Lower leg skin (tissue), 4 donors: ENCODE measurements around the gene MTERF4. TPM values are rescaled to one million over a fixed set of nuclear protein-coding genes. Genes with fewer than 3 reads are reported as not detected.

Source experiments
- DNase-seq, 2 donors: peaks; one replicate each; pipeline ENCODE4 v3.0.0-alpha.2; 2019; ENCODE audit warnings: low spot score in 2 of 2
- H3K4me3 ChIP-seq: fragments of 200-600 bp; sonication (generic); 2 replicates; pipeline ENCODE4 v1.5.1; 2017; ENCODE audit warnings: mild to moderate bottlenecking, low read depth; ENCODE audit not compliant: poor library complexity, severe bottlenecking
- POLR2A ChIP-seq, 2 donors: fragments of 450-650 bp; IDR thresholded peaks; one replicate each; pipeline ENCODE4 v1.6.1; 2016 to 2017; ENCODE audit warnings: antibody characterized with exemption in 2 of 2, mild to moderate bottlenecking in 1 of 2, moderate library complexity in 1 of 2
- WGBS, 2 donors: methylation state at CpG; one replicate each; pipeline ENCODE4 v1.1.5; 2018; 5-methylcytosine and 5-hydroxymethylcytosine counted together
- intact Hi-C: fragments of 100-400 bp; cut with DNase I; formaldehyde crosslinking; loops from one replicate; pipeline ENCODE4 v1.15.0; 2023; ENCODE audit warnings: low total_unique reads
- total RNA-seq, 4 donors: library from RNA; depleted of rRNA; stranded (reverse); fragments of >200 nt; gene quantifications; one replicate each; pipeline ENCODE4 v1.1.0, GENCODE V29; 2016
- TF ChIP-seq, protein P1 (sequence below), 3 donors: fragments of 450-650 bp; IDR thresholded peaks; one replicate each; pipeline ENCODE4 v1.5.1; 2016; ENCODE audit warnings: antibody characterized with exemption in 3 of 3, mild to moderate bottlenecking in 3 of 3, moderate library complexity in 2 of 3

The MTERF4 gene
- total RNA-seq, 4 donors from 2014 or later: 26.4 to 58.2 (median 44.7) TPM

DNA sequence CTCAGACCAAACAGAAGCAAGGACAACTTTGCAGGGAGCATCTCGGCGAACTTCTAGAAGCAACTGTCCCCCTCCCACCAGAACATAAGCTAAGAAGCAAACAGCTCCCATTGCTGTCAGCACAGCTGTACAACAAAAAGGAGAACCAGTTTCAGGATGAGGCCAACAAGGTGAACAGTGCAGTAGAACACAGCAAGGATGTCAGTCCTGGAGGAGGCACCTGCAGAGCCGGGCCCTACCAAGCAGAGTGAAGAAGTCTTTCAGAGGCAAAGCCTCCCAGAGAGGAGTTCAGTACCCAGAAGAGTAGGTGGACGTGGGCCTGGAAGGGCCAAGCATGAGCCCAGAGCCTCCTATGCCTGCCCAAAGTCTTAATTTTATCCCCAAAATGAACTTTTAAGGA is 46.2 kb upstream of the MTERF4 start:
- TF ChIP-seq, protein P1, sequence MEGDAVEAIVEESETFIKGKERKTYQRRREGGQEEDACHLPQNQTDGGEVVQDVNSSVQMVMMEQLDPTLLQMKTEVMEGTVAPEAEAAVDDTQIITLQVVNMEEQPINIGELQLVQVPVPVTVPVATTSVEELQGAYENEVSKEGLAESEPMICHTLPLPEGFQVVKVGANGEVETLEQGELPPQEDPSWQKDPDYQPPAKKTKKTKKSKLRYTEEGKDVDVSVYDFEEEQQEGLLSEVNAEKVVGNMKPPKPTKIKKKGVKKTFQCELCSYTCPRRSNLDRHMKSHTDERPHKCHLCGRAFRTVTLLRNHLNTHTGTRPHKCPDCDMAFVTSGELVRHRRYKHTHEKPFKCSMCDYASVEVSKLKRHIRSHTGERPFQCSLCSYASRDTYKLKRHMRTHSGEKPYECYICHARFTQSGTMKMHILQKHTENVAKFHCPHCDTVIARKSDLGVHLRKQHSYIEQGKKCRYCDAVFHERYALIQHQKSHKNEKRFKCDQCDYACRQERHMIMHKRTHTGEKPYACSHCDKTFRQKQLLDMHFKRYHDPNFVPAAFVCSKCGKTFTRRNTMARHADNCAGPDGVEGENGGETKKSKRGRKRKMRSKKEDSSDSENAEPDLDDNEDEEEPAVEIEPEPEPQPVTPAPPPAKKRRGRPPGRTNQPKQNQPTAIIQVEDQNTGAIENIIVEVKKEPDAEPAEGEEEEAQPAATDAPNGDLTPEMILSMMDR (IDR thresholded peaks at IDR 0.05): no peak
- TF ChIP-seq POLR2A (IDR thresholded peaks at IDR 0.05): no peak
- no peak overlapping the region for H3K4me3 ChIP-seq
- intact Hi-C loops: no loop called here
- WGBS, 2 donors: 90 to 94% methylated on average over 4 of the region's 4 CpGs
- no peak for DNase-seq

DNA sequence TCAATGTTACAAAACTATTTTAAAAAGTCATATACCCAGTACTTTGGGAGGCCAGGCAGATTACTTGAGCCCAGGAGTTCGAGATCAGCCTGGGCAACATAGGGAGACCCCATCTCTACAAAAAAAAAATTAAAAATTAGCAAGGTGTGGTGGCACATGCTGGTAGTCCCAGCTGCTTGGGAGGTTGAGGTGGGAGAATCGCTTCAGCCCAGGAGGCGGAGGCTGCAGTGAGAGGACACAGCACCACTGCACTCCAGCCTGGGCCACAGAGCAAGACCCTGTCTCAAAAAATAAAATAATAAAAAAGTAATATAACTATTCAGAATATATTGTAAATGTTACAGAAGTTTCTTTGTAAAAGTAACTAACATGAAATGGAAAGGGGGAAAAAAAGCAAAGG is 45.2 kb upstream of the MTERF4 start:
- TF ChIP-seq POLR2A (IDR thresholded peaks at IDR 0.05): no peak
- TF ChIP-seq, protein P1 (IDR thresholded peaks at IDR 0.05): no peak
- no peak for DNase-seq
- H3K4me3 ChIP-seq: no peak overlapping the region
- 93 to 96% methylated on average over 3 of the region's 3 CpGs for WGBS, 2 donors
- intact Hi-C loops: no loop called here

DNA sequence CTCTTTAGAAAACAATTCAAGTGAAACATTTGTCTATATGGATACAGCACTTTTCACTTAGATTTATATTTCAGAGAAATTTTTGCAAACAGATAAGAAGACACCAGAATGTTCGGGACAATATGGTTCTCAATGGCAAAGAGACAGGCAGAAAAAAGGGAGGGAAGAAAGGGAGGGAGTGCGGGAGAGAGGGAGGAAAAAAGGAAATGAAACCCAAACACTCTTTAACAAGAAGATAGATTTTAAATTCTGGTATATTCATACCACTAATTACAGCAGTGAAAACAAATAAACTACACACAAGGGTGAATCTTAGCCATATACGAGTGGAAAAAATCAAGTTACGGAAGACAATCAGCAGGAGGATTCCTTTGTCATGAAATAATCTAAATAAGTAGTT is 44.2 kb upstream of the MTERF4 start:
- no peak for DNase-seq
- no peak for TF ChIP-seq POLR2A (IDR thresholded peaks at IDR 0.05)
- TF ChIP-seq, protein P1 (IDR thresholded peaks at IDR 0.05): no peak
- intact Hi-C loops: no loop called here
- no peak overlapping the region for H3K4me3 ChIP-seq
- 84 to 87% methylated on average over 4 of the region's 4 CpGs for WGBS, 2 donors

DNA sequence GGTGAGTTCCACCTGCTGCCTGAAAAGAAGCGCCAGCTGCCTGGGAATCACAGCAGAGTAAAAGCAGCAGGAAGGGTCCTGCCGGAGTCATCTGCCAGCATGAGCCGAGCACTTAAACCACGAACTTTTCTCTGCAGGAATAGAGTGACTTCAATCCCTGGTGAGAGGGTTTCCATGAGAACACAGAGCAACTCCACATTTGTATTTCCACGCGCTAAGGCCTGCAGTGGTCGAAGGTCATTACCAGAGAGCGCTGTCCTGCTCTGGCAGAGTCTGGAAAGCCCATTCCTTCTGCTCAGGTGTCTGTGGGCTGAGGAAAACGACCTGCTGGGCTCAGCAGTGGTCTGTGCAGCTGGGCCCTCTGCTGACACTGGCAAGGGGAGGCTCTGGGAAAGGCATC is 40.5 kb upstream of the MTERF4 start:
- no peak for DNase-seq
- intact Hi-C loops: no loop called here
- no peak overlapping the region for H3K4me3 ChIP-seq
- TF ChIP-seq POLR2A (IDR thresholded peaks at IDR 0.05): no peak
- TF ChIP-seq, protein P1 (IDR thresholded peaks at IDR 0.05): no peak
- WGBS, 2 donors: 91 to 98% methylated on average over 7 to 9 of the region's 9 CpGs

DNA sequence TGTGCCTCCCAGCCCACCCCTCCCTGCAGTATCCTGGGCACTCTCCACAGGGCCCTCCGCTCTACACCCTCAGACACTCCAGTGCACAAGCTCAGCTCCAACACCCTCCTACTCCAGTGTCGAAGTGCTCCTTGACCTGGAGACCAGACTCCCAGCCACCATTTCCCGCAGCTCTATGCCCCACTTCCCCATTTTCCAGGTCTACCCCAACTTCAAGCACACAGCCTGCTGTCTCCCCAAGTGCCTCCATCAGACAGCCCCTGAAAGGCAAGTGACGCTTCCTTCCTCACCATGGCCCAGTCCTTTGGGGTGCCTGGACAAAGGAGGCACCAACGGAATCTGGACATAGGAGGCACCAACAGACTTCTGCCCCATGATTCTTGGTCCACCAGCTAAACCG is 40.0 kb upstream of the MTERF4 start:
- intact Hi-C loops: no loop called here
- no peak for DNase-seq
- H3K4me3 ChIP-seq: no peak overlapping the region
- TF ChIP-seq POLR2A (IDR thresholded peaks at IDR 0.05): no peak
- TF ChIP-seq, protein P1 (IDR thresholded peaks at IDR 0.05): no peak
- WGBS, 2 donors: 92 to 96% methylated on average over 6 of the region's 6 CpGs

DNA sequence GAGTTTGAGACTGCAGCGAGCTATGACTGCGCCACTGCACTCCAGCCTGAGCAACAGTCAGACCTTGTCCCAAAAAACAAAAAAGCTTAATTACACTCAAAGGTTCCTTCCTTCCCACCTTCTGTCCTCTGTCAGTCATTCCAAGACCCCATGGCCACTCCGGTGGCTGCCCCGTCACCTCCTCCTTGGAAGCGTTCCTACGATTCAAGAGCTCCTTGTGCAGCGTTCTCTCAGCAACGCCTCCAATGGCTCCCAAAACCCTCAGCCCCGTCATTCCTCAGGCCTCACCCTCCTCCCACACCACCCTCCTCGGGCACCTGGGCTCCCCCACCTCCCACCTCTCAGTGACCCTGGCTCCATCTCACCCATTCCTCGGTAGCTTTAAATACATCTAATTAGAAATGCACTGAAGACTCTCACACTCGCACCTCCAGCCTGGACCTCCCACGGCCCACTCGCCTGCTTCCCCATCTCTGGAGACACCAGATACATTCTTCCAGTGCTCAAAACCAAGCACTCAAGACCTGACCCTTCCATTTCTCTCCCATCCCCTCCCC is 39.2 kb upstream of the MTERF4 start:
- TF ChIP-seq, protein P1 (IDR thresholded peaks at IDR 0.05): no peak
- no peak for TF ChIP-seq POLR2A (IDR thresholded peaks at IDR 0.05)
- WGBS, 2 donors: 95 to 96% methylated on average over 14 of the region's 14 CpGs
- intact Hi-C loops: no loop called here
- H3K4me3 ChIP-seq: no peak overlapping the region
- DNase-seq: no peak
